HG03196 (cell line): ENCODE measurements around the gene KCTD8.
"Not testable (repeated sequence)": the region's sequence is repeated elsewhere in the genome, so short reads cannot be mapped to it uniquely, and the experiment has no call there.

ENCODE experiments used
- ATAC-seq: cut with Tn5 transposase; IDR thresholded peaks from one replicate; pipeline ENCODE4 v1.9.1; 2021; ENCODE audit not compliant: unreplicated experiment

The KCTD8 gene

GRCh38 chr4:44342800-44343199, 105.8 kb downstream of the KCTD8 start:
- no peak for ATAC-seq

GRCh38 chr4:44326741-44327140, 121.9 kb downstream of the KCTD8 start:
- ATAC-seq, result no peak

- no peak for ATAC-seq
Measured at GRCh38 chr4:44320833-44321232, 127.8 kb downstream of the KCTD8 start.

GRCh38 chr4:44319129-44319528, 129.5 kb downstream of the KCTD8 start:
- ATAC-seq, result no peak

- ATAC-seq, result no peak
Measured at GRCh38 chr4:44313702-44314101, 134.9 kb downstream of the KCTD8 start.

GRCh38 chr4:44287505-44287904, 161.1 kb downstream of the KCTD8 start:
- no peak for ATAC-seq

GRCh38 chr4:44279469-44279868, 169.1 kb downstream of the KCTD8 start:
- no peak for ATAC-seq

GRCh38 chr4:44279066-44279465, 169.5 kb downstream of the KCTD8 start:
- no peak for ATAC-seq

- no peak for ATAC-seq
Measured at GRCh38 chr4:44257461-44257860, 191.1 kb downstream of the KCTD8 start.

GRCh38 chr4:44256414-44256813, 192.2 kb downstream of the KCTD8 start:
- ATAC-seq, result no peak

GRCh38 chr4:44237643-44238042, 211.0 kb downstream of the KCTD8 start:
- ATAC-seq, result no peak

- no peak for ATAC-seq
Measured at GRCh38 chr4:44235897-44236296, 212.7 kb downstream of the KCTD8 start.

GRCh38 chr4:44232262-44232661, 216.3 kb downstream of the KCTD8 start:
- ATAC-seq, result no peak

GRCh38 chr4:44231006-44231405, 217.6 kb downstream of the KCTD8 start:
- ATAC-seq, result no peak

GRCh38 chr4:44228326-44228725, 220.3 kb downstream of the KCTD8 start:
- no peak for ATAC-seq

GRCh38 chr4:44221407-44221806, 227.2 kb downstream of the KCTD8 start:
- no peak for ATAC-seq

- no peak for ATAC-seq
Measured at GRCh38 chr4:44210750-44211149, 237.9 kb downstream of the KCTD8 start.

- no peak for ATAC-seq
Measured at GRCh38 chr4:44196796-44197195, 251.8 kb downstream of the KCTD8 start.

GRCh38 chr4:44194365-44194764, 254.2 kb downstream of the KCTD8 start:
- no peak for ATAC-seq

- no peak for ATAC-seq
Measured at GRCh38 chr4:44186850-44187246, 261.8 kb downstream of the KCTD8 start.

GRCh38 chr4:44186096-44186849, 262.3 kb downstream of the KCTD8 start:
- ATAC-seq, result no peak

- not testable (repeated sequence) for ATAC-seq
Measured at GRCh38 chr4:44181491-44182349, 266.9 kb downstream of the KCTD8 start.
